Ovary (tissue), 3 donors: ENCODE measurements around the gene DCP1B.

Experiments
- EP300 ChIP-seq: sonication (generic); formaldehyde crosslinking; IDR thresholded peaks from one replicate; pipeline ENCODE4 v1.6.1; 2017; ENCODE audit warnings: antibody characterized with exemption
- POLR2A ChIP-seq: fragments of 450-650 bp; IDR thresholded peaks from one replicate; pipeline ENCODE4 v1.6.1; 2017; ENCODE audit warnings: antibody characterized with exemption, mild to moderate bottlenecking, moderate library complexity
- TF ChIP-seq, protein P1 (sequence below), 3 donors: fragments of 450-650 bp in 2 of 3; fragments of 200-600 bp in 1 of 3; IDR thresholded peaks; one replicate each; pipeline versions ENCODE4 v1.5.1 to v1.8.0; 2016 to 2022; ENCODE audit warnings: antibody characterized with exemption in 3 of 3, mild to moderate bottlenecking in 1 of 3
- donor health status: DM: no; HTN: no; CAD: no.

DNA sequence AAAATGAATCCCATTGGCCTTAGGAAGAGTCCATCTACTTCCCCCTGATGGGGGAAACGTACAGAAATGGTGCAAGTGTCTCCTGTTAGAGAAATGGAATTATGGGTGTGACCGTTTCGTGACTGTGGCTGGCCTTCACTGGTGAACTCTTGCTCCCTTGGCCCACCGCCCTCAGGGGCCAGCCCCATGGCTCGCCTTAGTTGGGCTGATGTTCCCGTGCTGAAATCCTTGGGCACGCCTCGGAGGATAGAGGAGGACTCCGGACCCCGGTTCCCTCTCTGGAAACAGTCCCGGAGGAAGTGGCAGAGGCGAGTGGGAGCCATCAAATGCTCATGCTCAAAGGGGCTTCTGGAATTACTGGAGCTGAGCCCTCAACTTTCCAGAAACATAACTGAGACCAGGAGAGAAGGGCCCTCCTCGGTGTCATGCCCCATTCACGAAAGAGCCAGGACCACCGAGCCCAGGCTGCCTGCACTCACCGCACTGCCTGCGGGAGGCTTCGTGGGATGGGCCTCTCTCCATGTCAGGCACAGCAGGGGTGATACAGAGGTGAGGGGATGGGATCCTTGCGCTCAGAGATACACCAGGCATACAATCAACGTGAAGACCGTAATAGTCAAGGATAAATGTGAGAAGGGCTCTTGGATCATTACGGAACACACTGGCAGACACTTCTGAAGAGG, 75.7 kb downstream of the DCP1B start:
- TF ChIP-seq, protein P1, sequence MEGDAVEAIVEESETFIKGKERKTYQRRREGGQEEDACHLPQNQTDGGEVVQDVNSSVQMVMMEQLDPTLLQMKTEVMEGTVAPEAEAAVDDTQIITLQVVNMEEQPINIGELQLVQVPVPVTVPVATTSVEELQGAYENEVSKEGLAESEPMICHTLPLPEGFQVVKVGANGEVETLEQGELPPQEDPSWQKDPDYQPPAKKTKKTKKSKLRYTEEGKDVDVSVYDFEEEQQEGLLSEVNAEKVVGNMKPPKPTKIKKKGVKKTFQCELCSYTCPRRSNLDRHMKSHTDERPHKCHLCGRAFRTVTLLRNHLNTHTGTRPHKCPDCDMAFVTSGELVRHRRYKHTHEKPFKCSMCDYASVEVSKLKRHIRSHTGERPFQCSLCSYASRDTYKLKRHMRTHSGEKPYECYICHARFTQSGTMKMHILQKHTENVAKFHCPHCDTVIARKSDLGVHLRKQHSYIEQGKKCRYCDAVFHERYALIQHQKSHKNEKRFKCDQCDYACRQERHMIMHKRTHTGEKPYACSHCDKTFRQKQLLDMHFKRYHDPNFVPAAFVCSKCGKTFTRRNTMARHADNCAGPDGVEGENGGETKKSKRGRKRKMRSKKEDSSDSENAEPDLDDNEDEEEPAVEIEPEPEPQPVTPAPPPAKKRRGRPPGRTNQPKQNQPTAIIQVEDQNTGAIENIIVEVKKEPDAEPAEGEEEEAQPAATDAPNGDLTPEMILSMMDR (IDR thresholded peaks at IDR 0.05) = no peak
- TF ChIP-seq EP300 (no peak), POLR2A (no peak)
